HG03565 (cell line): Measurements from ENCODE around the gene DKK3.

Source experiments
- ATAC-seq: cut with Tn5 transposase; IDR thresholded peaks from one replicate; pipeline ENCODE4 v1.9.1; 2021; ENCODE audit warnings: mild to moderate bottlenecking, moderate library complexity; ENCODE audit not compliant: unreplicated experiment

The DKK3 gene

DNA sequence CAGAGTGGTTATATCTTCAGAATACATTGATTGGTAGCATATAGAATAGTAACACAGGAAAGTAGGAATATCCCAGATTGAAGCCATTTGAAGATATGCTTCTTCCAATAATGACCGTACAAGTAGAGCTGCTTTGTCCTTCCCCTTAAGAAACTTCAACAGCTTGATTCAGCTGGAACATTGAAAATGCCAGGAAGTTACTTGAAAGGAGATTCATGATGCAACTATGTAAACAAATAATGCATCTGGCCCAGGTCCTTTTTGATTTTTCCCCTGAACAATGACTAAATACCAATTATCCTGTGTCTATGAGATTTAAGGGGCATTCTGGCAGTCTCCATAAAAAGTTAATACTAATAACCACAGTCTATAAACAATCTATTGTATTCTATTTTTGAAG, 3.0 kb downstream of the DKK3 start:
- ATAC-seq: no peak

DNA sequence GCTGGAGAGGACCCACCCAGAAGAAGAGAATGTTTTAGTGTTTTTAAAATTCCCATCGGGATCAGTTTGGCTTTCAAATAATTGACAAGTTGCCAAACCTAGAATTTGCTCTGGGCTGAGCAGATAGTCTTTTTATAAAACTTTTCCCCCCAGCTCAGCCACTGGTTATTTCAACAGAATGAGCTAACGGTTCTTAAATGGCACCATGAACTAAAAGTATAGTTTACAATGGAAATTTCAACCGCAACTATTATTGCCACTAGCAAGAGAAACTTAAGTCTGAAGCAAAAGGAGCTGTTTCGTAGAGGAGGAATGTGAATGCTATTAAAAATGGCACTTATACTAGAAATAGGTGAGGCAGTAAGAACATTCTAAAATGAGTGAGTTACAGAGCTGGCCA, 3.4 kb downstream of the DKK3 start:
- ATAC-seq: no peak

DNA sequence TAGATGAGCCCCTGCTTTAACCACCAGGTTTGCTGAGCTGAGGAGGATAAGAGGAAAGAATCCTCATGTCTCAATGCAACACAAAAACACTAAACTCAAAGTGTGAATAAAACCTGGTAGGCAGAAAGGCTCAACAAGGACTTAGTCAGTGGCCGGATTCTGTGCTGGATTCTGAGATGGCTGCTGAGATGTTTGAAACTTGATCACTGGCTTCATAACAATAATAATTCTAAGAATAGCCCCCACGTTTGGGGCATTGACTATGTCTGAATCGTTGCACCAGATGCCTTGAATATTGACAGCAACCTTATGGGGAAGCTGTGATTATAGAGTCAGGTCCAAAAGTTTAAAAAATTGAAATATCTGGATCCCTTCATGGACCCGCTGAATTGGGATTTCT, 4.6 kb downstream of the DKK3 start:
- ATAC-seq: no peak

DNA sequence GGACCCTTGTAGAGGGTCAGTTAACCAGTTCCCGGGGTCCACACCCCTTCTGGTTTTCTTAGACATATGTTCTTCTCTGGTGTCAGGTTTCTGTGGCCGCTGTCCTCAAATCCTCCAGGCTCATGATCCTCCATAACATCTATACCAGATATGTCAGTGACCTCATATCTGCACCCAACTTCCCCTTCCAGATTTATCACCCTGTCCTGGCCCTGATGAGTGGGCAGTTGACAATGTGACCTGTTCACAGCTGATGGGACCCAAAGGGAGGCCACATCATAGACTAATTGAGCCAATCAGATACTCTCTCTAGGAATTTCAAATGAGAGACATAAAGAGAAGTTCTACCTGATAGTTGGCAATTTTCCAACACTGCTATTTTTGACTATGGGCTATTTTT, 5.1 kb downstream of the DKK3 start:
- no peak for ATAC-seq

DNA sequence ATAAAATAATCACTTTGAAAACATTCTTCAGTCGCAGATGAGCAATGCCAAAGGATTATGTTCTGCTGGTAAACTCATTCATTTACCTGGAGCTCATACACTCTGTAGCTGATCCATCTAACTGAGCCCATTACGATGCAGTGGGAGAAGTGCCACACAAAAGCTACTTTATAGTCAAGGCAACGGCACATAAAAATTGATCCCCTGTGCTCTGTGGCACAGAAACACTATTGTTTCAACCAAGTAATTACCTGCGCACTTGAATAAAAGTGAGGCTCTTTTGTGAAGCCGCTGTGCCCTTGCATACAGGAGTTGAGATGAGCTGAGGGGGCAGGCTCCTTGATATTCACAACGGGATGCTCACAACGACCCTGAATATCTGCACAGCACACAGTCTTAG, 7.2 kb downstream of the DKK3 start:
- no peak for ATAC-seq

DNA sequence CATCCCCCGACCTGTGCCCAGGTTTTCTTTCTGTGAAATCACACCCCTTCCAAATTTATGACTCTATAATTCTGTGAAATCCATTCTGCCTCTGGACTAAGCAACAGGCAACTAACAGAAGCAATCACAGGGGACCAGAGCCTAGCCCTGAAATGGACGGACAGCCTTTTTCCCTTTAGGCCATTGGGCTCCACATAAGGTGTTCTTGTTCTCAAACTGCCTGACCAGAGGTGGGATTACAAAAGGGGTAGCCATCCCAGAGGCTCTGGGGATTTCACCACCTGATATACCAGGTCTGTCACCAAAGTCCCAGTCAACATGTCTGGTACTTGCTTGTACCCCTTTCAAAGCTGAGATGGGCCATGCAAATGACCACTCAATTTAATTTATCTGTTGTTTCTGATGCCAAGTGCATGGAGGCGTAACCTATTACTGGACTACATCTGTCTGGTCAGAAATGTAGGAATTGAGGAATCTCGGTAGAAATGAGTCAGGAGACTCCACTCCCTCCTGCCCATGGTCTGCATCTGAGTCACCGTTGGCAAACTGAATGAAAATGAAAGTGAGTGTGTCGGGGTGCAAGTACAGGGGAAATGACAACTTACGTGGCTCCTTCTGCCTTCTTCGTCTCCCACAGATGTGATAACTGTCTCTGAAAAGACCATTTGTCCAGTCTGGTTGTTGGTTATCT, 10.2 kb downstream of the DKK3 start:
- ATAC-seq: no peak

DNA sequence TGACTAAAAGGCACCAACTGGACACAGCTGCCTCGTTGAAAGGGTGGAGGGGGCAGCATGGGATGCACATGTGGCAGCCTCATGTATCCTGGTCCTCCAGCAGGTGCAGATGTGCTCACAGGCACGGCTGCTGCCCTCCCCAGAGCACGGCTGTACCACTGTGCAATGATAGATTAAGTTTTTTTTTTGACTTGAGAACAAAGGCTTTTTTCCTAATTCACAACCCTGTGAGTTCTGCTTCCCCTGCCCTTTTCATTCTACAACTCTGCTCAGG, 11.4 kb downstream of the DKK3 start:
- ATAC-seq: no peak

DNA sequence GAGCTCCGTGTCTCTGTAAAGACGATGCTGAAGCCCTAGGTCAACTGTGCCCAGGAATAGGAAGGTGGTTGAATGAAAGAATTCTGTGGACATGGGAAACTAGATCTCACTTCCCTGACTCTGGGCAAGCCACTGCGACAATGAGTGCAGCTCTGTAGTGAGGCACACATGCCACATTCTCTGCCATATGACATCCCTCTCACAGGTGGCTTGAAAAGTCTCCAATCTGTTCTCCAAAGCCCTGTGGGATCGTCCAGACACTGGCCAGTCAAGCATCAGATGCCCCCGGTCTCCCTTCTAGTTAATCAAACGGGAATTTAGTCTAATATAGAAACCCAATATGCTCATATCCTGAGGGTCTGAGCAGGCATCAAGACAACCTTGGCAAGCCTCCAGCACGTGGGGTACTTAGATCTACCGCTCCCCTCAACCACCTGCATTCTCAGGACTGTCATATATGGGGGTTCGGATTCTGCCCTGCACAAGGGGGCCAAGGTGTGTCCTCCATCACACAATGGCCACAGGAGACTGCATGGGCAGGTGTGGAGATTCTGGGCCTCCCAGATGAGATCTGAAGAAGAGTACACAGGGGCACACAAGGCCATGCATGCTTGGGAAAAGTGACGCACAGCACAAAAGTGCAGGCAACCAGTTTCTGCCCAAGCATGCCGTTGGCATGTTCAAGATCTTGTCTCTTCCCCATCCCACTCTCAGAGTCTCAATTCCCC, 11.9 kb downstream of the DKK3 start:
- no peak for ATAC-seq

DNA sequence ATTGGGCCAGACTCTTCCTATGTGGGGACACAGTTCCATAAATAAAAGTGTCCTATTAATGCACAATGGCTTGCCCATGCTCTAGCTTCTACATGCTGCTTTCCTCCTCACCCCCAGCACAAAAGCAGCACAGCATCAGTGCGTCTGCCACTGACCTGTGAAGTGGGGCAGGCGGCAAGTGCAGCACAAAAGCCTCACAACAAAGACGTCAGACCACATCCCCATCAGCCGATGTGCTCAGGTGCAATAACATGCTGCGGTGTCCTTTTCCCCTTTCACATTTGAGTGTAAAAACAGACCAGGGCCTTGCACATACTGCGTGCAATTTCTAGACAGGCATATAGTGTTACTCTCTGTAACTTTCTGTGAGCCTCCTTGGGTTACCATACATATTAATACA, 12.8 kb downstream of the DKK3 start:
- ATAC-seq: no peak

DNA sequence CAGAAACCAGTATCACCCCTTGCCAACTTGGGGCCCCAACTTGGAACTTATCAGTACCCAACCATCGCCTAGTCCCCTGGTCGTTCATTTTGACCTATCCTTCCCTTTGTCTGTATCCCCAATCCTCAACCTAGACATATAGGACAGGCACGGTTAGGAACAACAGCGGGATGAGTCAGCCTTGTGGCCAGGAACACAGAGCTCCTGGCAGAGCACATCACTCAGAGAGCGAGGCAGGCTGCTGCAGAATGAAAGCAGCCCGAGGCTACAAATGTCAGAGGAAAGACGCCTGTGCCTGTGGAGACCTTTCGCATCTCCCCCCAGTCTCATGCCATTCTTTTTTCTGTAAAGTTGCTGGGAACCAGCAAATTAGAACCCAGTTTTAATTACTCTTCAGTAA, 14.6 kb downstream of the DKK3 start:
- ATAC-seq: no peak

DNA sequence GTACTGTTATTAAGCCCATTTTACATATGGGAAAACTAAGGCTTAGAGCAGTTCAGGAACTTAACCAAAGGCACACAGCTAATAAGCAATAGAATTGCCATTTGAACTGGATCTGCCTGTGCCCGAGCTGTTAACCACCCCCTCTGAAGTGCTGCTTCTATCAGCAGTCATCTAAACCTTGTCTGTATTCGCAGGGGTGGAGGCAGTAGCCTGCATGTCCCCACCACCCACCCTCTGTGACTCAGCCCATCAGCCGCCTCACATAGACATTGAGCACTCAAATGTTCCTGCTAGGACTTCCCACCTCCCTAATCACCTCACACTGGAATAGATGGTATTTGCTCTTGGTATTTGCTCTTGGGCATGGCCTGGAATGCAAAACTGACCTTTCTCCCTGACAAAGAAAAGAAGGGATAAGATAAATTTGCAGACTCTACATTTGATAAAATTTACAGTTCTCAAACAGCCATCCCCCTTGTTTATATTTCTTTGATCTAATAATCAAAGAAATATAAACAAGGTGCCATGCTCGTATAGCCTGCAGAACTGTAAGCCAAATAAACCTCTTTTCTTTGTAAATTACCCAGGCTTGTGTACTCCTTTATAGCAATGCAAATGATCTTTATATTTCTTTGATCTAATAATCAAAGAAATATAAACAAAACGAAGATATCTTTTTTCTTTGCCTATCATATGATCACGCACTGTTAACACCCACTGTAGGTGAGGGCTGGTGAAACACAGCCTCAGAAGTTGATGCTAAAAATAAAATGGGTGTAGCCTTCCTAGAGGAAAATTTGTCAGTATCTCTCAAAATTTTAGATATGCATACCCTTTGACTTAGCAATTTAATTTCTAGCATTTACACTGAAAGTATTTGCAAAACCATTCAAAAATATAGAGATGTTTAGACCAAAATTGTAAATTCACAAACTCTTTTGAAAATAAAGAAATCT, 15.9 kb downstream of the DKK3 start:
- ATAC-seq: no peak

DNA sequence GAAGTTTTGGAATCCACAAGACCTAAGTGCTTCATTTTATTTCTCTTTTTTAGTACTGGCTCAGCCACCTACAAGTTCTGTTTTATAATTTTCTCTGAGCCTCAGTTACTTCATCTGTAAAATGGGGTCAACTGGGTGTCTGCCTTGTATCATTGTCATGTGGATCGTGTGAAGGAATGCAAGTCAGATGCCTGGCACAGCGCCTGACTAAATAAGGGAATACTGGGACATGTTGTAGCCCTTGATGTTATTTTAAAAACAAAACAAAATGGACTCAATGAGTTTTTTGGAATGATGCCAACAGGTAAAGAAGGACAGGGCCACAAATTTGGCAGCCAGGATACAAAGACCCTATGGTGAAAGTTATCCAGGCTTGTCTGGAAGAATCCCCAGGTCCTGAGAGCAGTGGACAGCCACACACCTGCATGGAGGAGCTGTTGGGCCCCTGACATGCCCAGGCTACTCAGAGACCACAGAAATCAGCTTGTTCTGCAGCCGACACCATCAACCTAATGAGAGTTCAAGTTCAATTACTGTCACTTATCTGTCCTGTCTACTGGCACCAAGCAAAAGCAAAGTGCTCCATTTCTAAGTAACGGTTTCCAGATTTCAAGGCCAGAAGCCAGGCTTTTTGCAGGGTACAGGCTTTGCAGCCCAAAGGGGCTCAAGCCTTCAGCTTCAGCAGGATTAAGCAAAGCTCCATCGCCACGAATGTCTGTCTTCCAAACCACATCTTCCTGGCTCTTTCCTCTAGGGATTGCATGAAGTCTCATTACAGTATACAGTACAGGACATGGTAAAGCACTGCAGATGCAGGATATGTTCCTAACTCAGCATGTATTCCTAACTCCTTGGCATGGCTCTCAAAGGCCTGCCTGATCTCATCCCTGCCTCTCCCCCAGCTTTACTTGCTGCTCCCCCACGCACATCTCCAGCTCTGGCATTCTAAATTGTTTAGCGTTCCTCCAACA, 18.4 kb downstream of the DKK3 start:
- no peak for ATAC-seq

DNA sequence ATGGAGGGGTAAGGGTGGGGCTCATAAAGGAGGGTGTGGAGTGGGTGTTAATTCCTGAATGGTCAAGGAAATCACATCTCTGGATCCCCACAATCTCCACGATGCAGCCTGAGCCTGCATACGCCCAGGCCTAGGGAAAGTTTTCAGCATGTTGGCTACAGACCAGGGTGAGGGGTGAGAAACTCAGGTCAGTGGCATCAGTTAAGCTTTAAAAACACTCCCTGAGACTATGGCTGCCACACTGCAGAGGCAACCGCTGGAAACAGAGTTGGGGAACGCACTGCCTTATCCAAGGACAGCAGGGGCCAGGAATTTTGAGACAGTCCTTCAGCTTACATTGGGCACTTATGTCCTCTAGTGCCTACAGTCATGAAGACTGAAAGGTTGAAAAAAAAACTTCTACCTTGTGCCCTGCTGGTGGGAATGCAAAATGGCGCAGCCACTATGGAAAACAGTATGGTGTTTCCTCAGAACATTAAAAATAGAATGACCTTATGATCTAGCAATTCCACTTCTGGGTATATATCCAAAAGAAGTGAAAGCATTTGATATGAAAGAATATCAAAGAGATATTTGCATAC, 19.7 kb downstream of the DKK3 start:
- no peak for ATAC-seq

DNA sequence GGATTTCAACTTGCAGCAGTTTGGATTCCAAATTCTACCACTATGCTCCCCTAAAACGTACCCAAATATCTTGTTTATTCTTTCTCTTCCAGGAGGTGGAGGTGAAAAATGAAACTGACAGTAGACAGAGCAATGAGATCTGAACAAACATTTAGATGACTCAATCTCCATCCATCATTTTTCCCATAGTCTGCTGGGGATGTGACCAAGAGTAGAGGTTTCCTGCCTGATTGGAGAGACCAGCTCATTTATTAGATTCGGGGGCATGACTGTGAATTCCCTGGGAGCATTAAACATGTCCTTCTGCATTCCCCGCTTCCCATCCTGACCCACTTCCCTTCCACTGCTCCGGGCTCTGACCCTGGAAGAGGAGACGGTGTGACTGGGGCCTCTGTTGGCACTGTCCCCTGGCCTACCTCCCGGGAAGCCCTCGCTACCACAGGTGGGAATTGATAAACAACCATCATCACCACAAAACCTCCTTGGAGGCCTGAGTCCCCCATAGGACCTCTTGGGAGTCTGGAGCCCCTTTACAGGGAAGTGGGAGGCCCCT, 20.3 kb downstream of the DKK3 start:
- no peak for ATAC-seq

DNA sequence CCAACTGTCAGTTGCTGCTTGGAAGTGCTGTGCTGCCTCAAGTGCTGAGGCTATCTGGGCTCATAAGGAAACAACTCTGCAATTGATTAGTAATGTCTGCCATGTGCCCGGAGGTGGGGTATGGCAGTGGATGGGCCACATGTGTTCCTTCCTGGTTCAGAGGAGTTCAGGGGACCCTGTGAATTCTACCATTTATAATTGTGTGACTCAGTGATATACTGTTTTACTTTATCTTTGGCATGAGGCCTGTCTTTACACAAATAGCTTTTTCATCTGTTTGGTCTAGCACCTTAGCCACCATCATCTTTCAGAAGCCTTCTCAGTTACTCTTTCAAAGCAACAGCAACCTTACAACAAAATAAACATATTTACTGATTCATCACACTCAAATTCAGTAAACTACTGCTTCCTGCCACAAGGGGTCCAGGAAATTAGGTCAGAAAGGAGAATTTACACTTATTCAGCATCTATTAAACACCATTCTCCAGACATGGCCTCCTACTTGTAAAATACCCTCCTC, 20.9 kb downstream of the DKK3 start:
- no peak for ATAC-seq

DNA sequence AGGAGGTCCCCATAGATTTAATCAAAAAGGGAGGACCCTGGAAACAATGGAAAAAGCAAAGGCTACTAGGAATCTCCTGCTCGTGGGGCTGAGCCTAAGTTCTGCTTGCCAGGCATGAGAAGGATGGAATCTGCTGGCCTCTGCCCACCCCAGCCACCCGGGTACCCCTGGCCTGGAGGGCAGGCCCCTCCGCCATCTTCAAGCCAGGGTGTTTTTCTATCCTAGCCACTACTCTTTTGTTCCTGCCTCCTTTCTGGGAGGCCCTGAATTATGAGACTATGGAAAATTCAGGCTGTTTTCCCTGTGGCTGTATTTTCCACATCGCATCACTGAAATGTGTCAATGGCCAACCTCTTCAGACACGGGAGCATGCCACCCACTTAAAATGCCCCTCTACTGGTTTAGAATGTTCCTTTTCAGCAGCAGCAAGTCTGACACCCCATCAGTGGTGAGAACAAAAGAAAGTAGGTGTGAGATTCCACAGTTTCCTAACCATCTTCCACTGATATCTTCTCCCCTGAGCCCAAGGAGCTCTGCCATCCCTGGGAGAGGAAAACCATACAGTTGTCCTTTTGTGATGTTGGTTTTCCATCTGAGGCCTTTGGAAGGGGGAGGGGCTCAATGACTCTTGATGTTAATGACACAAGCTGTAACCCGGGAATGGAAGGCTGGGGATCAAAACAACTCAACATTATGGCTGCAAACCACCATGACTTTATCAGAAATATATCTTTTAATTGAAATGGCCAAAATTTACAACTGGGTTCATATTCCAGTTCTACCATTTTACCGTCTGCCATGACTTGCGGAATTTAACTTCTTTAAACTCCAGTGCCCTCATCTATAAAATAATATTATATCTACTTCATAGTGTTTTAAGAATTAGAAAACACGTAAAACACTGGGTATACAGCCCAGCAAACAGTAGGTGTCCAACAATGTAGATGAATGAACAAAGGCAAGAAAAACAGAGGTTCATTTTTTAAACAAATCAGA, 22.2 kb downstream of the DKK3 start:
- no peak for ATAC-seq

DNA sequence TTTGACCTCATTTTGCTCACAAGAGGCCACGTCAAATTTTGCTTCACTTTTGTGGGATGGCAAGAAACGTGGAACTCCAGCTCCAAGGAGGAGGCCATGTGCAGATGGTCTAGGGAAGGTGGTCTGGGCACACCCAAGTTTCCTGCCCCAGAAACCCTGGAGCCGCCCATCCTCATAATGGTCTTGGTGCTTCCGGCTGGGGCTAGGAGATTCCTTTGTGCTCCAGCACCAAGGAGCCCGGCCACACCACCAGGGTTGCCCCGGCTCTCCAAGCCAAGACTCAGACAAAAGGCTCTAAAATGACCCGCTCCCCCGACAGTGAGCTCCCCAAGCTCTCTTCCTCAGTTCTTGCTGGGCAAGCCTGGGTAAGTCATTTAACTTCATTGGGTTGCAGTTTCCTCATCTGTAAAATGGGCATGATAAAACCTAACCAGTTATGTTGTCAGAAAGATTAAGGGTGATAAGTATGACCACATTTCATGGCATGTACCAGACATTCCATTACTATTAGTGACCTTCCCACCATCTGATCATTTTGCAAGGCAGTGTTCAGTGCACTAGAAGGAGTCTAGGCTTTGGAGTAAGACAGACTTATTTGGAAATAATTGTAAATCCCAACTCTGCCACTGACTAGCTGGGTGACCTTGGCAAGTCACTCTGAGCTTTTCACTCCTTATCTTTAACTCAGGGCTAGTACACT, 23.3 kb downstream of the DKK3 start:
- ATAC-seq: no peak

DNA sequence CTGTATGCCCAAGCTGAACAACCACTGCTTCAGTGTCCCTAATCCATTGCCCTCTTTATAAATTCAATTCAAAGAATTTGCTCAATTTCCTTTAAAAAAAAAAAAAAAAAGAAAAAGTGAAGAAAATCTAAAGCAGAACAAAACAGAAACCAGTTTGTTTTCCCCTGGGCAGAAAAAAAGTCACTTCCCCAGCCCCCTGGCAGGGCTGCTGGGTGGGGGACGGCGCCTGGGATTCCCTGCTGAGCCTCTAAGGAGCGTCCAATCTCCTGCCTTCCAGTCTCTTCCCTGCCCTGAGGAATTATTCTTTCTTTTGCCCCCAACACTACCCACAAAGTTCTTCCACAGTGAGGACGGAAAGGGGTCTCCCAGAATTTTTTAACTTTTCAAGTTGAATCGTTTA, 23.9 kb downstream of the DKK3 start:
- no peak for ATAC-seq
